Endothelial cell (in vitro differentiated cells): ENCODE results near the gene STIM2. TPM values are rescaled to one million over a fixed set of nuclear protein-coding genes. Genes with fewer than 3 reads are reported as not detected.
A peak's percentile ranks its signal among the peaks of the same experiment; 100 is the strongest.
"Not testable (repeated sequence)": the region's sequence is repeated elsewhere in the genome, so short reads cannot be mapped to it uniquely, and the experiment has no call there.

Experiments
- DNase-seq: peaks from one replicate; pipeline ENCODE4 v3.0.0; 2021; ENCODE audit warnings: low spot score
- H3K27ac Mint-ChIP-seq: one replicate; pipeline ENCODE4 v1.8.0; 2021; ENCODE audit warnings: mixed read lengths, inconsistent platforms; ENCODE audit not compliant: unreplicated experiment
- H3K27me3 Mint-ChIP-seq: one replicate; pipeline ENCODE4 v1.8.0; 2021; ENCODE audit warnings: mild to moderate bottlenecking, moderate library complexity, mixed read lengths, inconsistent platforms; ENCODE audit not compliant: unreplicated experiment
- H3K36me3 Mint-ChIP-seq: one replicate; pipeline ENCODE4 v1.8.0; 2021; ENCODE audit warnings: mild to moderate bottlenecking, low read depth, mixed read lengths, inconsistent platforms; ENCODE audit not compliant: unreplicated experiment
- H3K4me1 Mint-ChIP-seq: one replicate; pipeline ENCODE4 v1.8.0; 2021; ENCODE audit warnings: mild to moderate bottlenecking, mixed read lengths, inconsistent platforms; ENCODE audit not compliant: unreplicated experiment
- H3K4me3 Mint-ChIP-seq: one replicate; pipeline ENCODE4 v1.8.0; 2021; ENCODE audit warnings: mild to moderate bottlenecking, mixed read lengths, inconsistent platforms; ENCODE audit not compliant: unreplicated experiment
- H3K9me3 Mint-ChIP-seq: one replicate; pipeline ENCODE4 v1.8.0; 2021; ENCODE audit warnings: mixed read lengths, inconsistent platforms; ENCODE audit not compliant: unreplicated experiment
- total RNA-seq: library from RNA; stranded (reverse); fragmentation: NEBNext Ultra II Directional; extraction: Animal tissue kit (Norgen Biotek cat#: 25700); gene quantifications from one replicate; pipeline ENCODE4 v1.2.1, GENCODE V29; 2021; ENCODE audit not compliant: unreplicated experiment
- TF ChIP-seq, protein P1 (sequence below): fragments of 200-600 bp; sonication (generic); IDR thresholded peaks from one replicate; pipeline ENCODE4 v1.5.0; 2021; ENCODE audit warnings: antibody characterized with exemption; ENCODE audit not compliant: unreplicated experiment

STIM2 gene
- total RNA-seq, 1 donor from 2014 or later: 65.7 TPM

DNA sequence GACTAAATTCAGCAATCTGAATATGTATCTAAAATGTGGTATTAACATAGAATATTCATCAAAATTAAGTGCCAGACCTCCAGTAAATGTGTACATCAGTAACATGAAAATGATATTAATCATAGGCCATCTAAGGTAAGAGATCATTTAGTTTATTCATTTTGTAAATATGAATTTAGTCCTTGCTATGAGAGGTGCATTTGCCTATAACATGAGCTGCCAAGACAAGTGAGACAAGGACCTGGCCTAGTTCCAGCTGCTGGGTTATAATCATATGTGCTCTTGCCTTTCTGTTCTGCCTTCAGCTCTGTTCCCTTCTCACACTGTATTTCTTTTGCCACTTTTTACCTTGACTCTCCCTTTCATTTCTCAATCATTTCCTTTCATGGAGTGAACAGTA is 160.0 kb downstream of the STIM2 start:
- TF ChIP-seq, protein P1, sequence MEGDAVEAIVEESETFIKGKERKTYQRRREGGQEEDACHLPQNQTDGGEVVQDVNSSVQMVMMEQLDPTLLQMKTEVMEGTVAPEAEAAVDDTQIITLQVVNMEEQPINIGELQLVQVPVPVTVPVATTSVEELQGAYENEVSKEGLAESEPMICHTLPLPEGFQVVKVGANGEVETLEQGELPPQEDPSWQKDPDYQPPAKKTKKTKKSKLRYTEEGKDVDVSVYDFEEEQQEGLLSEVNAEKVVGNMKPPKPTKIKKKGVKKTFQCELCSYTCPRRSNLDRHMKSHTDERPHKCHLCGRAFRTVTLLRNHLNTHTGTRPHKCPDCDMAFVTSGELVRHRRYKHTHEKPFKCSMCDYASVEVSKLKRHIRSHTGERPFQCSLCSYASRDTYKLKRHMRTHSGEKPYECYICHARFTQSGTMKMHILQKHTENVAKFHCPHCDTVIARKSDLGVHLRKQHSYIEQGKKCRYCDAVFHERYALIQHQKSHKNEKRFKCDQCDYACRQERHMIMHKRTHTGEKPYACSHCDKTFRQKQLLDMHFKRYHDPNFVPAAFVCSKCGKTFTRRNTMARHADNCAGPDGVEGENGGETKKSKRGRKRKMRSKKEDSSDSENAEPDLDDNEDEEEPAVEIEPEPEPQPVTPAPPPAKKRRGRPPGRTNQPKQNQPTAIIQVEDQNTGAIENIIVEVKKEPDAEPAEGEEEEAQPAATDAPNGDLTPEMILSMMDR: no peak
- Mint-ChIP-seq H3K36me3 (peaks cover 17% of the 10 kb centered on the region), H3K4me3 (no peak overlapping the region), H3K4me1 (peaks cover 12% of the 10 kb centered on the region), H3K27ac (no peak overlapping the region), H3K9me3 (no peaks in the 10 kb centered on the region), H3K27me3 (no peaks in the 10 kb centered on the region)
- no peak for DNase-seq

DNA sequence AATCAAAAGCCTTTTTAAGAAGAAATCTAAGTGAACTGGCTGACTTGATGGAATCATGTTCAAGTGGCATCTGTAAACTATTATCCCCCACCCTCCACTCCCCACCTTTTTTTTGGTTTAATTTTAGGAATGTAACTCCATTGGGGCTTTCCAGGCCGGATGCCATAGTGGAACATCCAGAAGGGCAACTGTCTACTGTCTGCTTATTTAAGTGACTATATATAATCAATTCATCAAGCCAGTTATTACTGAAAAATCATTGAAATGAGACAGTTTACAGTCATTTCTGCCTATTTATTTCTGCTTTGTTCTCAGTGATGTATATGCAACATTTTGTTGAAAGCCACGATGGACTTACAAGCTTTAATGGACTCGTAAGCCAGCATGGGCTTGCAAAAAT is 162.3 kb downstream of the STIM2 start:
- Mint-ChIP-seq H3K27ac (no peak overlapping the region), H3K4me3 (no peak overlapping the region), H3K4me1 (peaks cover 10% of the 10 kb centered on the region), H3K36me3 (peaks cover 9% of the 10 kb centered on the region), H3K27me3 (no peaks in the 10 kb centered on the region), H3K9me3 (no peaks in the 10 kb centered on the region)
- TF ChIP-seq, protein P1: no peak
- no peak for DNase-seq

DNA sequence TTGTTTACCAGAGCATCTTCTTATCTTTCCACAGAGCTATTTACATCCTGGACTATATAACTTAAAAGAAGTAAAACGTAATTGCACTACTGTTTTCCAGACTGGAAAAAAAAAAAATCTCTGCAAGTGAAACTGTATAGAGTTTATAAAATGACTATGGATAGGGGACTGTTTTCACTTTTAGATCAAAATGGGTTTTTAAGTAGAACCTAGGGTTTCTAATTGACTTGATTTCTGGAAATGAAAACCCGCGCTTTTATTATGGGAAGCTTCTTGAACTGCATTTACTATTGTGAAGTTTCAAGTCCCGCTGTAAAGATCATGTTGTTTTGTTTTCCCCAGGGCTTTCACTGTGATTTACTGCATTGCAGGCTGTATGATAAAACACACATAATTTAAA is 162.7 kb downstream of the STIM2 start:
- H3K27ac Mint-ChIP-seq: no peak overlapping the region
- H3K9me3 Mint-ChIP-seq: no peaks in the 10 kb centered on the region
- no peak for DNase-seq
- H3K36me3 Mint-ChIP-seq: peaks cover 6% of the 10 kb centered on the region
- H3K4me3 Mint-ChIP-seq: no peak overlapping the region
- H3K4me1 Mint-ChIP-seq: peaks cover 10% of the 10 kb centered on the region
- no peaks in the 10 kb centered on the region for H3K27me3 Mint-ChIP-seq
- TF ChIP-seq, protein P1: no peak

DNA sequence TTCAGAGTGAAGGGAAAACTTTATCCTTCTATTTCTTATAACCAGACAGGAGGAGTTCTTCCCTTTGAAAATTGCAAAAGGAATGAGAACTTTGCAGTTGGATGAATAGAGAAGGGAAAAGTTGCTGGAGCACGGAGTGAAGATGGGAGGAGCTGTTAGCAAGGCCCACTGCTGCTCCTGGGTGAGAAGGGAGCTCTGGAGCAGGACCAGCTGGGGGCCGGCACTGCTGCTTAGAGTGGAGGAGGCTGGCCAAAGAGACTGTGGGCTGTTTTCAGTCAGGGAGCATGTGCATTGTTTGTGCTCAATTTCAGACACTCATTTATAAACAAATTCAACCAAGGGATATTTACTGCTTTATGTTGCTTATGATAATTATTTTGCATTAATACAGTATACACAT is 164.2 kb downstream of the STIM2 start:
- Mint-ChIP-seq H3K9me3 (no peaks in the 10 kb centered on the region), H3K4me1 (peaks cover 10% of the 10 kb centered on the region), H3K27me3 (no peaks in the 10 kb centered on the region), H3K4me3 (no peak overlapping the region), H3K27ac (peak overlapping the region; percentile 26), H3K36me3 (peaks cover 3% of the 10 kb centered on the region)
- TF ChIP-seq, protein P1: no peak
- DNase-seq: no peak

DNA sequence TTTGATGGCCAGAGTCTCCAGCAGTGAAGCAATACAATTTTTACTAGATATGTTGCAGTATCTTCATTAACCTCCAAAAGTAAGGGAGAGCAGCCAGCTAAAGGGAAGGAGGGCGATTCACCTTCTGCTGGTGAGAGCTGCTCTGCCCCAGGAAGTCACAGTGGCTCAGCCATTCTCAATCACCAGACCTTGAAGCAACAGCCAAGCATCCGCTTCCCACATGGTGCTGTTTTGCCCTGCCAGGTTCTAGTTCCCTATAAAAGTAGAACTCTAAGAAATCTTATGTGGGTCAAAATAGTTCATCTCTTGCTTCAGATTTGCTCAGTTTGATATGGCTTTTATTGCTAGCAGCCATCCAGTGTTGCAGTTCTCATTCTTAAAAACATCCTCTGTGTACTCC is 166.8 kb downstream of the STIM2 start:
- peaks cover 3% of the 10 kb centered on the region for H3K36me3 Mint-ChIP-seq
- H3K27me3 Mint-ChIP-seq: peaks cover 5% of the 10 kb centered on the region
- no peaks in the 10 kb centered on the region for H3K9me3 Mint-ChIP-seq
- TF ChIP-seq, protein P1: no peak
- no peaks in the 10 kb centered on the region for H3K4me1 Mint-ChIP-seq
- no peak overlapping the region for H3K4me3 Mint-ChIP-seq
- no peak overlapping the region for H3K27ac Mint-ChIP-seq
- no peak for DNase-seq

DNA sequence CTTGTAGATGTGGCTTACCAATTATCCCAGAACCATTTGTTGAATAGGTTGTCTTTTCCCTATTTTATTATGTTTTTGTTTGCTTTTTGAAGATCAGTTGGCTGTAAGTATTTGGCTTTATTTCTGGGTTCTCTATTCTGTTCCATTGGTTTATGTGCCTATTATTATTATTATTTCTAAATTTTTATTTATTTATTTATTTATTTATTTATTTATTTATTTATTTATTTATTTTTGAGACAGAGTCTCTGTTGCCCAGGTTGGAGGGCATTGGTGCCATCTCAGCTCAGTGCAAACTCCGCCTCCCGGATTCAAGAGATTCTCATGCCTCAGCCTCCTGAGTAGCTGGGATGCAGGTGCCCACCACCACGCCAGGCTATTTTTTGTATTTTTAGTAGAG is 174.5 kb downstream of the STIM2 start:
- H3K36me3 Mint-ChIP-seq, H3K4me3 Mint-ChIP-seq, DNase-seq, H3K27me3 Mint-ChIP-seq, H3K4me1 Mint-ChIP-seq, H3K9me3 Mint-ChIP-seq, H3K27ac Mint-ChIP-seq: not testable (repeated sequence)
